Peyer's patch (tissue), 4 donors: ENCODE results near the gene PHF21B. TPM values are rescaled to one million over a fixed set of nuclear protein-coding genes. Genes with fewer than 3 reads are reported as not detected.

ENCODE experiments used
- DNase-seq, 3 donors: peaks; one replicate each; pipeline ENCODE4 v3.0.0-alpha.2; 2017 to 2019
- H3K27ac ChIP-seq, 4 donors: fragments of 200-600 bp; sonication (generic); one replicate each; pipeline ENCODE4 v1.5.1; 2016 to 2019
- H3K27me3 ChIP-seq, 2 donors: fragments of 200-600 bp; sonication (generic); one replicate each; pipeline ENCODE4 v1.5.1; 2019
- H3K36me3 ChIP-seq, 3 donors: fragments of 200-600 bp; sonication (generic); one replicate each; pipeline ENCODE4 v1.5.1; 2016 to 2019
- H3K4me1 ChIP-seq, 4 donors: fragments of 200-600 bp; sonication (generic); one replicate each; pipeline ENCODE4 v1.5.1; 2016 to 2019
- H3K4me3 ChIP-seq, 4 donors: fragments of 200-600 bp; sonication (generic); 1 replicate in 3 of 4; 2 replicates in 1 of 4; pipeline ENCODE4 v1.5.1; 2016 to 2019; ENCODE audit warnings: mild to moderate bottlenecking in 1 of 4
- H3K9me3 ChIP-seq, 4 donors: fragments of 200-600 bp; sonication (generic); one replicate each; pipeline ENCODE4 v1.5.1; 2016 to 2019; ENCODE audit warnings: mild to moderate bottlenecking in 1 of 4
- POLR2A ChIP-seq, 2 donors: fragments of 450-650 bp; IDR thresholded peaks; one replicate each; pipeline ENCODE4 v1.5.1; 2017; ENCODE audit warnings: antibody characterized with exemption in 2 of 2, mild to moderate bottlenecking in 2 of 2, moderate library complexity in 2 of 2
- total RNA-seq, 4 donors: library from RNA; depleted of rRNA; stranded (reverse); fragments of >200 nt; gene quantifications; one replicate each; pipeline ENCODE4 v1.1.0, GENCODE V29; 2016
- TF ChIP-seq, protein P1 (sequence below), 6 experiments: fragments of 450-650 bp in 4 of 6; fragments of 200-600 bp in 2 of 6; sonication (generic) in 1 of 6; IDR thresholded peaks; one replicate each; pipeline ENCODE4 v1.5.1; 2017 to 2019; ENCODE audit warnings: antibody characterized with exemption in 6 of 6, mild to moderate bottlenecking in 3 of 6, moderate library complexity in 1 of 6

The PHF21B gene
- total RNA-seq, 4 donors from 2014 or later, result not detected

DNA sequence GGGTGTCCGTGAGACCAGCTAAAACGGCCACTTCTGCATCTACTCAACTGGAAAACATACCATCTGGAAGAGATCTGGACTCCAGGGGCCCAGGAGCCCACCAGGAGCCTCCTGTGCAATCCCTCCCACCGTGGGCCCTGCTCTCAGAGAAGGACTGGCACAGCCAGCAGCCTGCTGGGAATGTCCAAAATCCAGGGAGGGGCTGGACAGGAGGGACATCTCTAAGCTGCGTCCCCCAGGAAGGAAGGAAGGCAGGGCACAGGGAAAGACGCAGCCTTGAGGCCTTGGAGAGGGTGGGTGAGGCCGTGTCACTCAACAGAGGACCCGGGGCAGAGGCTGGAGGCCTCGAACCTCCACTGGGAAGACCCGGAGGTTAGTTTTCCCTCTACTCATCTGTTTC, 78.0 kb downstream of the PHF21B start:
- no peaks in the 10 kb centered on the region for H3K27me3 ChIP-seq
- no peak overlapping the region for H3K27ac ChIP-seq
- DNase-seq, result no peak
- TF ChIP-seq POLR2A (IDR thresholded peaks at IDR 0.05), result no peak
- TF ChIP-seq, protein P1, sequence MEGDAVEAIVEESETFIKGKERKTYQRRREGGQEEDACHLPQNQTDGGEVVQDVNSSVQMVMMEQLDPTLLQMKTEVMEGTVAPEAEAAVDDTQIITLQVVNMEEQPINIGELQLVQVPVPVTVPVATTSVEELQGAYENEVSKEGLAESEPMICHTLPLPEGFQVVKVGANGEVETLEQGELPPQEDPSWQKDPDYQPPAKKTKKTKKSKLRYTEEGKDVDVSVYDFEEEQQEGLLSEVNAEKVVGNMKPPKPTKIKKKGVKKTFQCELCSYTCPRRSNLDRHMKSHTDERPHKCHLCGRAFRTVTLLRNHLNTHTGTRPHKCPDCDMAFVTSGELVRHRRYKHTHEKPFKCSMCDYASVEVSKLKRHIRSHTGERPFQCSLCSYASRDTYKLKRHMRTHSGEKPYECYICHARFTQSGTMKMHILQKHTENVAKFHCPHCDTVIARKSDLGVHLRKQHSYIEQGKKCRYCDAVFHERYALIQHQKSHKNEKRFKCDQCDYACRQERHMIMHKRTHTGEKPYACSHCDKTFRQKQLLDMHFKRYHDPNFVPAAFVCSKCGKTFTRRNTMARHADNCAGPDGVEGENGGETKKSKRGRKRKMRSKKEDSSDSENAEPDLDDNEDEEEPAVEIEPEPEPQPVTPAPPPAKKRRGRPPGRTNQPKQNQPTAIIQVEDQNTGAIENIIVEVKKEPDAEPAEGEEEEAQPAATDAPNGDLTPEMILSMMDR (IDR thresholded peaks at IDR 0.05), result no peak
- no peaks in the 10 kb centered on the region for H3K4me1 ChIP-seq
- no peak overlapping the region for H3K4me3 ChIP-seq
- H3K36me3 ChIP-seq, result no peaks in the 10 kb centered on the region
- no peaks in the 10 kb centered on the region for H3K9me3 ChIP-seq

DNA sequence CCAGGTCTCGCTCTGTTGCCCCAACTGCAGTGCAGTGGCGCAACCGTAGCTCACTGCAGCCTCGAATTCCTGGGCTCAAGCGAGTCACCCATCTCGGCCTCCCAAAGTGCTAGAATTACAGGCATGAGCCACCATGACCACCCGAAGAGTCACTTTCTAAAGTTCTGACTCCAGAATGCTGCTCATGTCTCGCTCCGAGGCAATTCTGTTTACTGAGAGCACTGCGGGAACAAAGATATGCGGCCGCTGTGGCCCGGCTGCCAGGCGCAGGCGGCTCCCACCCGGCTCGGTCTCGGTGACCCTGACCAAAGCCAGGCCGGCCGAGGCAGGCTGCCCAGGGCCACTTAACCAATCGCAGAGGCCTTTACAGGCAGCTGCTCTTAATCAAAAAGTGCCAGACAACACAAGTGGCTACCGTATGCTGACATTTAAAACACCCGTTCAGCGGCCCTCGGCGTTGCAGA, 78.7 kb downstream of the PHF21B start:
- Histone ChIP-seq H3K27ac (no peak overlapping the region), H3K4me3 (no peak overlapping the region), H3K4me1 (no peaks in the 10 kb centered on the region), H3K9me3 (no peaks in the 10 kb centered on the region), H3K36me3 (no peaks in the 10 kb centered on the region), H3K27me3 (no peaks in the 10 kb centered on the region)
- DNase-seq, result no peak
- no peak for TF ChIP-seq POLR2A (IDR thresholded peaks at IDR 0.05)
- TF ChIP-seq, protein P1 (IDR thresholded peaks at IDR 0.05), result no peak

DNA sequence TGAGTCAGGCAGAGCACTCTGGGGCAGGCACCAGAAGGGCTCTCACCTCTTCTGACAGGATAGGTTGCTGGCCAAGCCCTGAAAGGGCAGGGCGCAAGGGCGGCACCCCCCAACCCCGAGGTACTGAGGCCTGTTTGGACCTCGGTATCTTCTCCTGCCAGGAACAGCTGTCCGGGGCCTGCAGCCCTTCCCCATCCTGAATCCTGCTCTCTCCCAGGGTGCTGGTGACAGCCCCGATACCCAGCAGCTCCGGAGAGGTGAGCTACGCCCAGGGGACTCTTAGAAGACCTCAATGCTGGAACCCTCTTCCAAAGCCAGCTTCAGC, 79.1 kb downstream of the PHF21B start:
- Histone ChIP-seq H3K9me3 (no peaks in the 10 kb centered on the region), H3K4me3 (no peak overlapping the region), H3K36me3 (no peaks in the 10 kb centered on the region), H3K27ac (no peak overlapping the region), H3K4me1 (no peaks in the 10 kb centered on the region), H3K27me3 (no peaks in the 10 kb centered on the region)
- no peak for TF ChIP-seq POLR2A (IDR thresholded peaks at IDR 0.05)
- TF ChIP-seq, protein P1 (IDR thresholded peaks at IDR 0.05), result no peak
- DNase-seq, result no peak

DNA sequence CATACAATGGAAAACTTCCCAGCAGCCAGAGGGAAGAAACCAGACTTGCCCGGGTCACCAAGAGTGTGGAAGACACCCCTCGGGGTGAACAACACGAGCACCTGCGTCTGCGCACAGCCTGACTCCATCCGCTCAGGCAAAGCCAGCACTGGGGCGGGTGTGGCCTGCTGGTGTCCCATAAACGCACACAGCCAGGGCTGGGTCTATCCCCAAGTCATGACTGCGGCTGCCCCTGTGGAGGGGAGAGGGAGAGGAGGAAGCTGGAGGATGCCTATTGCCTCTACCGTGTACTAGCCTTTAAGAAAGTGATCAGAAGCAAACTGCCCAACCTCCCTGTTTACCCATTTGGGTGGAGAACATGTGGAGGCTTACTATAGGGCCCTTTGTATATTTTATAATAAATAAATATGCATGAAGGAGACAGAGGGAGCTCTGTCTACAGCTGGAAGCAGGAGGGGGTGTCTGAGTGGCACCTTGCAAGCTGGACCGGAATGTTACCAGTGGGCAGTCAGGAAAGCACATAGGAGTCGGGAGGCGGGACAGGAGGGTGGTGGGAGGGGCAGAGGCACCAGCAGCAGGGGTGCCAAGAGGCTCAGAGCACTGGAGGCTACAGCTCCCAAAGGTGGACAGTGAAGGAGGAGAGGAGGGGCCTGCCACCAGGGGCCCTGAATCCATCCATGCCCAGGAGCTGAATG, 79.6 kb downstream of the PHF21B start:
- DNase-seq, result no peak
- Histone ChIP-seq H3K4me3 (no peak overlapping the region), H3K4me1 (no peaks in the 10 kb centered on the region), H3K9me3 (no peaks in the 10 kb centered on the region), H3K36me3 (no peaks in the 10 kb centered on the region), H3K27ac (no peak overlapping the region), H3K27me3 (no peaks in the 10 kb centered on the region)
- TF ChIP-seq, protein P1 (IDR thresholded peaks at IDR 0.05), result no peak
- no peak for TF ChIP-seq POLR2A (IDR thresholded peaks at IDR 0.05)

DNA sequence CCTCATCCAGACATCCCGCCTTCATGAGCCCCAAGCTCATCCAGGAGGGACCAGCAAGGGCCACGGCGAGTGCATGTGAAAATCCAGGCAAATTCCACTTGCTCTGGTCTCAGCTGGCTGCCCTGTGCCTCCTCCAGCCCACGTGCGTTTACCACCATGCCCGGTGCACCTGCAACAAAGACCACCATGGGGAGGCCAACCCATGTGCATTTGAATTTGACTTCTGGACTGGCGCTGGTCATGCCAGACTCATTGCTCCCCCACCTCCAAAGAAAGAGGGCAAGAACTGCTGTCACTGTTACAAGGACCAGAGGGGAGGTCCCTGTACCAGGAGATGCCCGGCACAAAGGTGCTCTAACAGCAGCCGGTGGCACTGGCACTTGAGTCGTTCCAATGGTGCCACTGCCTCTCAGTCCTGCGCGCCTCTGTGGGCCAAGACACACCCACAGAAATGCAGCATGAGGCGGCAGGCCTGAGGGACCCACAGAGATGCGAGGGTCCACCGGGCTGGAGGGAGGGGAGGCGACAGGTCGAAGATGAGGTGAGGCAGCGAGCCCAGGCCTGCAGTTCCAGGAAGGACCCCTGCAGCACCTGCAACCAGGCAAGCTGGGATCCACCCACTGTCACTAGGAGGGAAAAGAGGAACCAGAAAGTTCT, 80.3 kb downstream of the PHF21B start:
- Histone ChIP-seq H3K27ac (no peak overlapping the region), H3K36me3 (no peaks in the 10 kb centered on the region), H3K27me3 (no peaks in the 10 kb centered on the region), H3K4me1 (no peaks in the 10 kb centered on the region), H3K4me3 (no peak overlapping the region), H3K9me3 (no peaks in the 10 kb centered on the region)
- DNase-seq, result no peak
- TF ChIP-seq POLR2A (IDR thresholded peaks at IDR 0.05), result no peak
- TF ChIP-seq, protein P1 (IDR thresholded peaks at IDR 0.05), result no peak
